ENCODE data around the gene SLC1A2.
A peak's percentile ranks its signal among the peaks of the same experiment; 100 is the strongest.

Gene SLC1A2

DNA sequence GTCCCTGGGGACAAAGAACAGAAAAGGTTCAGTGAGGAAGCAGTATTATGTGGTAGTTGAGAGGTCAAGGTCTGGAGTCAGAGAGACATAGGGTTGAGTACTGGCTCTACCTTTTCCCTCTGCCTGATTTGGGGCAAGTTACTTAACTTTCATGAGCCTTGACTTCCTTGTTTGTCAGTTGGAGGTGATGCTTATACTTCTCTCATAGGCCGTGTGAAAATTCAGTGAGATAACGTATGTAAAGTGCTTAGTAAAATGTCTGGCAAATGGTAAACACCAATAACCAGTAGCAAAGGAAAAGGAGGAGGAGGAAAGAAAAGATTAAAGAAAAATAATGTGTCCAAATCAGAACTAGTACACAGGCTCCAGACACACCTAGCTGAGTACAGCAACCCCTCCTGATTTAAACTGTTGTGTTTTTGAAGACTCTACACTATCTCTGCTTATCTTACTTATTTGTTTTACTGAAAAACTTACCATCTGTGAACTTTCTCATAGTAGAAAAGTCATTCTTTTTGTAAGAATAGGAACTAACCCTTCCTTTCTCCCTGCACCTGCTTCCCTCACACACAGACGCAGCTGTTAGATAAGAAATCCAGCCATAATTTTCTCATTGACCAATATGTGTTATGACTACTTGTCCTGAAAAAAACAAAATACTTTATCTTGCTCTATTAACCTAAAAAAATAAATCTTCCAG, 153.5 kb downstream of the SLC1A2 start:
- DNase-seq: no peak

DNA sequence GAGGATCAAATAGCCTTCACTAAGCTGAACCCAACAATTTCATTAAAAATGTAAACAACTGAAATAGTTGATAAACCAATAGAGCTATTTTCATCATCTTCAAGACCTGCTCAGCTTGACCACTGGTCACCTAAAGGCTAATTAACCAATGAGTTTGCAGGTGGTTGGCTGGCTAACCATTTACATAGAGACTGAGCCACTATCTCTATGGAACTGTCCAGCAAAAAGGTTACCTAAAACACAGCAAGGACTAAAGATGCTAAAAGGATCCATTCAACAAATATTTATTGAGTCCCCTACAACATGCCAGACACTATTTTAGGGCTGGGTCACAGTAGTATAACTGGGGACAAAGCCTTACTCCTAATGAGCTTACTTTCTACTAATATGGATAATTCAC, 156.6 kb downstream of the SLC1A2 start:
- no peak for DNase-seq

DNA sequence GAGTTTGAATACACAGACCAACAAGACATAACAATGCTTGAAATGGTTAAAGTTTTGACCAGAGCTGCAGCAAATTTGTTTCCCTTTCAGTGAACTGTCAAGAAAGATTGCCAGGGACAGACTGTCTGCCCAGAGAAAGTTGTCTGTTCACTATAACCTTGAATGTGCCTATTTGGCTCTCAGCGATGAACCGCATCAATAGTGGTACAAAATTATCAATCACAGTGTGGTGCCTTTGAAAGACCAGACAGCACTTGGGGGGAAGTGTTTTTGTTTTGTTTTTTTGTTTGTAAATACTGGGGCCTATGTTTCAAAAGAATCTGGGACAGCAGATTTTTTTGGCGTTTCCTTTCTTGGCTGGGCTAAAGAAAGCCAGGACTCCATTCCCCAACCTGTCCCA, 157.3 kb downstream of the SLC1A2 start:
- no peak for DNase-seq

DNA sequence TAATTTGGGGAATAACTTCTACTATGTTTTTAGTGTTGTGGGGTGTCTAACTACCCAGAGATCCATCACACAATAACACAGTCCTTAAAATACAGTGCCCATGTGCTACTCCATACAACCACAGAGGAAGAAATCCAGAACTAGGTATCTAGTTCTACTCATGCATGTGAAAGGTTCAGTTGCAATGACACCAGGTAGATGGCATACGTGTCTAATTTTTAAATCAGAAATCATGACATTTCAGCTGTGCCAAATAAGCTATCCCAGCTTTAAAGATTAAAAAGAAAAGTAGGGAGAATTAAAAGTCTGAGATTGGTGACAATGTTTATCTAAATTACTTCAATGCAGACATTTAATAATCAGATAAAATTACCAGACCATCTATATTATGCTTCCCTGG, 158.2 kb downstream of the SLC1A2 start:
- DNase-seq: no peak

DNA sequence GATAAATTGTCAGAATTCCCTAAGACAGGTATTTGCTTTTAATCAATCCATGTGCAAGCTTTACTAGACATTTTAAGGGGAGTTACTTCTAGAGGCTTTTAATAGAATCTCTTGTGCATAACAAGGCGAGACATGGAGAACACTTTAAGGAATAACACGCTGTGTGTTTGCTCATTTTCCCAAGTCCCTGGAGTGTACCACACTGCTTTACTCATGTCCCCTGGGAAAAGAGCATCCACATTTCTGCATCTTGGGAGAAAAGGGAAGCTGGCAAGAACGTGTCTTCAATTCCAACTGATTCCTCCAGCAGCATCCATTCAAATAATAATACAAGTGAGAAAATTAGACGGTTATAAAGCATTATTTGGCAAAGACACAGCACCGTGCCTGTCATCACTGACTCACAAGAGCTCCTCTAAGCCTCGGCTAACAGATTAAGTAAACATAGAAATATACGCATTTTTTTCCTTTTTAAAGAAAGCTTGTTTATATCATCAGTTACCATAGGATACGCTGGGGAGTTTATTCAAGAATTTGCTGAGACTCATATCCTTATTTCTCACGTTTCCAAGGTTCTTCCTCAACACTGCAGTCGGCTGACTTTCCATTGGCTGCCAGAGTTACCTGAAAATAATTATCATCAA, 158.9 kb downstream of the SLC1A2 start:
- no peak for DNase-seq

DNA sequence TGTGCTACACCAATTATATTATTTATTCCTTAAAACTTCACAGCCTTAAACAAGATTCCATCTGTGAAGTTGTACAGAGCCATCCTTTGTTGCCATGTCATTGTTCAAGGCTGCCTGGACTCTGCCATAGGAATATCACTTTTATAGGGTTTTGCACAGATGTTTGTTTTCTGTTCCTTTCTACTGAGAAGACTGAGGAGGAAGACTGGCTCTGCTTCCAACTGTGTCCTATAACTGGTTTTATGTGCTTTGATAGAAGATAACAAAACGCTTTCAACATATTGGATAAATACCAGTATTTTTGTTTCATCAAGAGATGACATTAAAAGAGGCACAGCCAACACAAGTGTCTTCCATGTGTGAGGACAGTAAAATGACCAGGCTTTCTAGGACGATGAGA, 159.8 kb downstream of the SLC1A2 start:
- DNase-seq: no peak

DNA sequence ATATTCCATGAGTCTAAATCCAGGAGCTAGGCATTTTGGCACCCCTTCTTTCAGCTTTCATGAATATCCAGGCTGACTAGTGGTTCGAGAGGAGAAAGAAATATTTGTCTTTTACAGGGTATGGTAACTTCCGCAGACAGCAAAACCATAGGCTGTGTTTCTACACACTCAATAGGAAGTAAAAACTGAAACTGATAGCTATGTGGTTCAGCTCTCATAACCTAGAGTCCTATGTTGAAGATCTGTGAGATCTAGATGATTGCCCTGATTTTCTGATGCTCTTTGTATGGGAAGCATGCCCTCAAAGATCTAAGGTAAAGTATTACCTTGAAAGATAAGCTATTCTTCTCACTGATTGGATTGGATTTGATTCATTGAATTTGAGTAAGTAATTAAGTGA, 162.1 kb downstream of the SLC1A2 start:
- no peak for DNase-seq

DNA sequence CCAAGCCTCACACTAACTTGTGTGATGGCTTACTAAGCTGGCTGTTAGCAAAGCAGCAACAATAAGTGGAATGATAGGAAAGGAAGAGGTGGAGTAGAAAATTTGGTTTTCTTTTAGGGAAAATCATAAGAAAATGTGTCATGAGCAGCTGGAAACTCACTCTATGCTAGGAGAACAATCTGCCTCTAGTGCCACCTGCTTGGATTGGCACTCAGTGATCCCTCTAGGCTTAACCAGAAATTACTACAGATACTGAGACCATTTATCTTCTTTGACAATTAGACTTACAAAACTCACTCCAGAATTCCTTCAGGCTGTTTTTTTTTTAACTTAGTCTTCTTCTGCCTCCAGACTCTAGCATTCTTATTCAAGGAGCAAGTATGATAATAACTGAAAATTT, 163.1 kb downstream of the SLC1A2 start:
- no peak for DNase-seq

DNA sequence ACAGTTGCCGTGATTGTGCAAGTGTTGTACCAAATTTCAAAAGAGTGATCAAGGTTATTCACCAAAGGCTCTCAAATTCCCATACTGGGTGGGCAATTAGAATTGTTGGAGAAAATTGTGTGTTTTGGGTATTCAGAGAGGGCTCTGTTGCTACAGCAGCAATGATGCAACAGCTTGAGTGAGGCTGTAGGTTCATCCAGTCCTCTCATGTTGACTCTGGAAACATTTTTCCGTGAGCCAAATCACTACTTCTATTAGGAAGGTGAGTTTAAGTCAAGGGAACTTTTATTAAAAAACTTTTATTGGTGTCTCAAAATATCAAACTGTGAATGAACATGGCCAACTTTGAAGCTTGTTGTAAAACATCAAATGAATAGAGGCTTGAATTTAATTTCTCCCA, 163.8 kb downstream of the SLC1A2 start:
- no peak for DNase-seq

DNA sequence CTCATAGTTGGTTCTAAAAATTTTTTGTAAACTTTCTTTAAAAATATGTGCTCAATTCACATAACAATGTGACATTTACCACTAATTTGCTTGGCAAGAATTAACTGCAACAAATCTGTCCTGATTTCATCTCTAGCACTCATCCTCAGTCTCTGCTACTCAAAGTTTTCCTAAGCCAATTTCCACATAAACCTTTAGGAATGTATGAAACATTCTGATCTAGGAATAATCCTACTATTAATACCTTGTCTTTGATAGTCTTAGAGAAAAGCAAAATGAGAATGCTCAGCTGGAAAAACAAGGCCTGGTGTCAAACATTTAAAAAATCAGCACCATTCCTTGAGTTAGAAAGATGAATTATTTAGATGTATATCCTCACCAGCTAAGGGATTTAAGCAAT, 166.1 kb downstream of the SLC1A2 start:
- no peak for DNase-seq

DNA sequence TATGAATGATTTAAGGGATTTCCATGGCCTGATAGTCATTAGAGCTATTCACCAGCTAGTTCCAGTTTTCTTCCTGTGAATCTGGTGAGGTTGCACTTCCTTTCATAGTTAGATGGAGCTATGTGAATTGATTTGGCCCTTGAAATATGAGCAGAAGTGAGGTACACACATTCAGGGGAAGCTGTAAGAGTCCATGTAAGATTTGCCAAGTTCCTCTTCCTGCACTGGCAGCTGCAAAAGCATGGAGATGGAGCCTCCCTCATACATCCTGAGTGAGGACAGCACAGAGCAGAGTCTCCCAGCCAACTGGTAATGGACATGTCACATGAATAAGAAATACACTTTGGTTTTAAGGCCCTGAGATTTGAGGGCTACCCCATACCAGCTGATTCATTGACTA, 168.7 kb downstream of the SLC1A2 start:
- DNase-seq: peak; percentile 9

DNA sequence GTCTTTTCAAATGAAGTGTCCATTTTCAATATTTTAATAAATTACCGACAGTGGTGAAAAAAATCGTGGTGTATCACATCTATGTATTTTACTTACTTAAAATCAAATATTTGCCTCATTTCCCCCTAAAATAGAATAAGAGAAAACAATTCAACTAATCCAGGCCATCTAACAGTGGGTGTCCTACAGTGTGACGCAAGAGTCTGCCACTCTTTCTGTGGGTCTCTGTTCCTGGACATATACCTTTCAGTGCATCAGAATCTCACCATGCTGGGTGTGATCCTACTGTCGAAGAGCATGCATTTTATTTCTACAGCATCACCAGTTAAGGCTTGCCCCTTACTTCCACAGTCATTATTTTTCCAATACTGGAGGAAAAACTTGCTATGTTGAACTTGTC, 169.2 kb downstream of the SLC1A2 start:
- no peak for DNase-seq

DNA sequence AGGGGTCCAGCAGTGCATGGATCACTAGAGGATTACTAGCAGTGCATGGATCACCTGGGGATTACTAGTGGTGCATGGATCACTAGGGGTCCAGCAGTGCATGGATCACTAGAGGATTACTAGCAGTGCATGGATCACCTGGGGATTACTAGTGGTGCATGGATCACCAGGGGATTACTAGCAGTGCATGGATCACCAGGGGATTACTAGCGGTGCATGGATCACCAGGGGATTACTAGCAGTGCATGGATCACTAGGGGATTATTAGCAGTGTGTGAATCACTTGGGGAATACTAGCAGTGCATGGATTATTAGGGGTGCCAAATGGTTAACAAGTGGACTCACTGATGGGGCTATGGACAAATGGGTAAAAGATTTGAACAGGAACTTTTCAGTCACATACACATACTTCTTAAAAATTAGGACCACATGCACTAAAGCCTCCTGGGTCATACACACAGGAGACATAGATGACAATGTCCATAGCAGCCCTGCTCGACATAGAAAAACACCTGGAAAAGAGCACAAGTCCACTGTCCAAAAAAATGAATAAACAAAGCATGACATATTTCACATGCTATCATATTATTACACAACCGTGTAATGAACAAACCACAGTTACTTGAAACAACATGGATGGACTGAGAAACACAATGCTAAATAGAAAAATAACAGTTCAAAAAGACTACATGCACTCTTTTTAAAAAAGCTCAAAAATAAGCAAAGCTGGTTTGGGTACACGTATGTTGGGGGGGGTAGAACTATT, 170.6 kb downstream of the SLC1A2 start:
- peak; percentile 8 for DNase-seq

DNA sequence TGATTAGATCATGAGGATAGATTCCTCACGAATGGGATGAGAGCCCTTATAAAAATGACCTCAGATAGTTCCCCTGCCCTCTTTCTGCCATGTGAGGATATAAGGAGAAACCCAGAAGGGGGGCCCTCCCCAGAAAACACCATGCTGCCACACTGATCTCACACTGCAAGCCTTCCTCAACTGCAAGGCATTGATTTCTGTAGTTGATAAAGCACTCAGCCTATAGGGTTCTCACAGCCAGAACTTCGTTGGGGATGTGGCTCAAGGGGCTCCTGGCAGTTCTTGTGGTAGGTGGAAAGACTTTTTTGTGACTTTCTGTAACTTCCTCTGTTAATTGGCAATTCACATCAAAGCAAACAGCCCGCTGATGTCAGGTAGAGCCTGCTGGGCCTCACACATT, 171.5 kb downstream of the SLC1A2 start:
- no peak for DNase-seq

DNA sequence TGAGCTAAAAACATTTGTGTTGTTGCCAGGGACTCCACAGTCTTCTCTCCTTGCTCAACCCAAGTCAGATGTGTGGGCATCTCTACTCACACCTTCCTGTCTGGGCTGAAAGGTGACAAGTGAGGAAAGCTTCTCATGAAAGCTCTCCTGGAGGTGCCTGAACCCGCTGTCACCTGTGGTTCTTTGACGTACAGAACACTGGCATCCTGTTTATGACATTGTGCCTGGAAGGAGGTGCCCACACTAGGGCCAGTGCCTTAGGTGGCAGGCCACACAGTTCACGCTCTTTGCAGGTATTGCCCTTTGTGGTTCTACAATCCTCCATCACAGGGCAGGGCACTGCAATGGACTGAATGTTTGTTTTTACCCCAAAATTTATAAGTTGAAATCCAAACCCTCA, 171.9 kb downstream of the SLC1A2 start:
- DNase-seq: no peak

DNA sequence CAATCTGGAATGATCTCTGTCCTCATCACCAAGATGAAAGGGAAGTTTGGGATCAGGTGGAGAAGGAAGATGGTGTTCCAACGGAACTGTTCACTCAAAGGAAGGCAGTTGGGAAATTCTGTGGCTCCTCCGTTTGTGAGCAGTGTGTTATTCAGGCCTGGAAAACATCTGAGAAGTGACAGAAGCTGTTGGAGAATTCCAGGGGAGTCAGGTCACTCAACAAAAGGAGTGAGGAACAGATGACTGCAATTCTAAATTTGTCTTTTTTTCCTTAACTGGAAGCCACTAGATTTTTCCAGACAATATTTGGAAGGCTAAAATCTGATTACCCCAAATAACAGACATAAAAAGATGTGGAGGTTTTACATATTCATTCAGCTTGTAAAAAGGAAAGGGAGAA, 172.6 kb downstream of the SLC1A2 start:
- DNase-seq: no peak

DNA sequence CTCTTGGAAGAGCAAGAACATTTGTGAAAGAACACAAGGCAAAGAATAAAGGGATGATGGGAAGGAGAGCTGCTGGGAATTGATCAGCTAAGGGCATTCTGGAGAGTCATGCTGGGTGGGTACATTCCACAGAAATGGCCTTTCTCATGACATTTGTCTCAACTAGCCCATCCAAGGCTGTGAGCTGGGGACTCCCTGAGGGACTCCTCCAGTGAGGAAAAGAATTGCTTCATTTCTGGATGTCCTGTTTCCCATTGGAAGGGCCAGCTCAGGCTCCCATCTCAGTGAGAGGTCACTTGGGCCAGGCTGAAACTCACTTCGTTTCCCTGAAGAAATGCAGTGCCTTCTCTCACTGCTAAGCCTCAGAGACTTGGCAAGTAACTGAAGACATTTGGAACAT, 173.6 kb downstream of the SLC1A2 start:
- DNase-seq: no peak

DNA sequence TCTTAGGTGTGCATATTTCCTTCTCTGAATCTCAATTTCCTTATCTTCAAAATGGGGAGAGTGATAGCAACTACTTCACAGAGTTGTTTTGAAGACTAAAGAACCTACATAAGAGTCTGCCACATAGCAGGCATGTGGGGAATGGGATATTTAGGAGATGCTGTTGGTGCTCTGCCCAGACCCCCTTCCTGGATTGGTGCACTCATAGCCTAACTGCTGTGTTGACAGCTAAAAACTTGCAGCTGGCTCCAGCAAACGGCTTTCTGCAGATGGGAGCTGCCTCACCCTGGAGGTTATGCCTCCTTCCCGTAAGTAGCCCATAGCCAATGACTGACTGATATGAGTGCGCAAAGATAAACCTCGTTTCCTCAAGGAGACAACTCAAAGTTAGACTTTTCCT, 174.3 kb downstream of the SLC1A2 start:
- no peak for DNase-seq

DNA sequence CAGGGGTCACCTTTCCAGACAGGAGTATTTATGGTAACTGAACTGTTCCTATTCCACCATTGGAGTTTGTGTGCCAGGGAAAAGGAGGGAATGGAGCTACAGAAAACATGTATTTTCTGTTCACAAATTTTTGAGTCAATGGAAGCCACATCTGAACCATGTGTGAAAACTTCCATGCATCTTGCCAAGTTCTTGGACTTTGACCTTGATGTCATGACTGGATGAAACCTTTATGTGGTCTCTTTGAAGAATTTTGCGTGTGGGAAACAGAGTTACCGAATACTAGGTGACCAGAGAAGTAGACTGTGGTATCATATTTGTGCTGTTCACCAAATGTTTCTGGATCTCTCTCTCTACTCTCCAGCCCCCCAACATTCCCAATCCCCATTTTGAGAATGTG, 175.6 kb downstream of the SLC1A2 start:
- DNase-seq: no peak

DNA sequence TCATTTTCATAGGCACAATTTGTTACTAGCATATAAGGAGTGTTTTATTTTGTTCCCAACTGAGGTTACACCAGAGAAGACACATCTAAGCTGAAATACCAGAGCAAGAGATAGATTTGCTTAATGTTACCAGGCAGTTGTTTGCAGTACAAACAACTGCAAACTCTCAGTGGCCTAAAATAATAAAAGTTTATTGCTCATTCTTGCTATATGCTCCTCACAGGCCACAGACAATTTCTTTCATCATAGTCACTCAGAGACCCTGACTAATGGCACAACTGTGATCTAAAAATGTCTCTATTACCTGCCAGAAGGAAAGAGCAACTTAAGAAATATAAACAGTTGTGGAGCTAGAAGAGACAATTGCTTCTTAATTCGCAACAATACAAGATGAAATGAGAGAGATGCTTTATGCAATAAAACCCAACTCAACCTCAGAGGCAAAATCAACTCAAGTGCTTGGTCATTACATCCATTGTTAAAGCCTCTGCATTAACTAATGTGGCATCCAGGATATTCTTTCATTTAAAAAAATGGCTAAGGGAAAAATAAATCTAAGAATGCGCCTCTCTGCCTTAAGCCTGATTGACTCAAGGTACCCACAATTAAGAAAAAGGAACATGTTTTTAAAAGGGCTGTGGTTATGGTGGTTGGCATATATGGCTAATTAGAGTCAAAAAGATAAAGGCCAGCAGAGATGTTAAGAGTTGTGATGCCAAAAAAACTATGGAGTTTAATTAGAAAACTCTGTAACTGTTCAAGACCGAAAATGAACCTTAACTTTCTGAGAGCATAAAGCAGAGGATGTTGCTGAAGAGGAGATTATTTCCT, 176.7 kb downstream of the SLC1A2 start:
- no peak for DNase-seq

DNA sequence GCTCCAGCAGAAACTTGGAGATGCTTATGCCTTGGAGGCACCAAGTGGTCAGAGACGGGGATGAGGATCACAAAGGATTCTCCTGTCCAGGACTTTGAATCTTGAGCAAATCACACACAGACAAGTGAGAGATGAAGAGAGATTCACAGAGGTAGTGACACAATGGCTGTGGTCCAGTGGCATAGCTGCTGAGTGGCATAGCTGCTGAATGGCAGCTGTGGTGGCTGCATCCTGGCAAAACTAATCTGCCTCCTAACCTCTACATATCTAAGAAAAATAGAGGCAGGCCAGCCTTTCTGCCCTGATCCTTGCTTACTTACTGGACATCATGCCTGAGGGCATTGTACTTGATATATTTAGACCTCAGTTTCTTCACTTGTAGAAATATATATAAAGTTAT, 177.8 kb downstream of the SLC1A2 start:
- no peak for DNase-seq

DNA sequence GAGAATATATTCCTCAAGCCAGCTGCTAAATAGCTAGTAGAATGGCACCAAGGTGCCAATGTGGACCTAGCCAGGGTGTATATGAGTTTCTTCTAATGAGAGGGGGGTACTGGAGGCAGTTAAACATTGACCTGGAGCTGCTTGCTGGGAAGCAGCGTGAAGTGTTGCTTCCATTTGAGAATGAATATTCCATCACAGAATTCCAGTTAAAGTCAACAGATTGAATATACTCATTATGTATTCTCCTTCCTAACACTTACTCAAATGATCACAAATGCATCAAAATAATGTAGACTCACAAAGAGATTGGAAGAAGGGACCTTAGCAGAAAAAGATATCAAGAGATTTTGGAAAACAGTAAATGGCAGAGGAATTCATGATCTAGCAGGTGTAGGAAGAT, 178.3 kb downstream of the SLC1A2 start:
- DNase-seq: no peak

DNA sequence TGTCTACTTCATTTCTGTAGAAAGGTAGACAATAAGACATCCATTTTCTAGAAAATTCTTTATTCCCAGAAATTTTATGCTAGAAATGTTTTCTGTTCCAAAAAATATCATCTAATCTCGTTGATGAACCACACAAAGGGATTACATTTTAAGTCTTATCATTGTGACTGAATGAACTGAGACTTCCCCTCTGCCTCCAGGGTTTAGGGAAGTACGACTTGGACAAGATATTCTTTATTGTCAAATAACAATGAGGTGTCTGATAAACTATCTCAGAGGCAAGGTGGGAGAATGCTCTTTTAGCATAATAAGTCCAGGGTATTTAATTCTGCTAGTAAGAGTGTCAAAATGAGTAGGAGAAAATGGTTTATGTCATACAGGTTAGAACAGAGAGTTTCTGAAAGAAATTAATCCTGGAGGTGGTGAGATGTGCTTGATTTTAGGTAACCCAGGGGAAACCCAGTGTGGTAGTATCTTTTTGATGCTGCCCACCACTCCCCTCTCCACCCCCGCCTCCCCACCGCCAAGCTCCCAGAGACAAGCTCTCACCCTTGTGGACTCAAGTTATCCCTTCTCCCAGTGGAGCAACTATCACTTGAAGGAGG, 179.8 kb downstream of the SLC1A2 start:
- no peak for DNase-seq
